Endothelial cell of umbilical vein (primary cell): ENCODE measurements around the gene TEX36. TPM values are rescaled to one million over a fixed set of nuclear protein-coding genes. Genes with fewer than 3 reads are reported as not detected.
A peak's percentile ranks its signal among the peaks of the same experiment; 100 is the strongest.

Experiments used
- BruUV-seq: library from RNA; stranded (reverse); fragments of 400-500 nt; replicated peaks from 2 replicates; lab custom pipeline; 2021; lab: Mats Ljungman, UMichigan
- CTCF ChIA-PET: fragments of 300-600, 350-600 bp; sonication (Branson Sonifier 250); formaldehyde crosslinking; loops from one replicate; lab custom pipeline; 2021; ENCODE audit warnings: antibody characterized with exemption, inconsistent platforms; lab: Charles Lee
- POLR2A ChIA-PET: fragments of 300-600, 350-600 bp; sonication (Branson Sonifier 250); formaldehyde crosslinking; loops from one replicate; lab custom pipeline; 2021; ENCODE audit warnings: antibody characterized with exemption, inconsistent platforms; lab: Charles Lee
- DNase-seq: peaks from one replicate; pipeline ENCODE4 v3.0.0-alpha.2; 2011; ENCODE audit warnings: low read depth, low spot score
- FAIRE-seq: peaks from 2 replicates; lab custom pipeline; 2011; peaks lifted over from hg19 to GRCh38; lab: Jason Lieb, UNC
- H2AFZ ChIP-seq: 2 replicates; pipeline ENCODE4 v1.6.0; 2012; ENCODE audit warnings: low read depth, low read length, control low read depth, inconsistent platforms
- H3K27ac ChIP-seq: 2 replicates; pipeline ENCODE4 v1.5.1; 2011; ENCODE audit warnings: low read depth, mild to moderate bottlenecking, control low read depth, low read length, moderate library complexity; ENCODE audit not compliant: insufficient read depth
- H3K27me3 ChIP-seq, 2 experiments: 2 replicates each; pipeline versions ENCODE4 v1.6.0 to v1.6.1; 2011; ENCODE audit warnings: low read length in 2 of 2, mixed read lengths in 1 of 2; ENCODE audit not compliant: control insufficient read depth in 2 of 2, insufficient read depth in 2 of 2
- H3K36me3 ChIP-seq, 2 experiments: 2 replicates in 1 of 2; 3 replicates in 1 of 2; pipeline ENCODE4 v1.5.1; 2011; ENCODE audit warnings: low read length in 2 of 2, mild to moderate bottlenecking in 1 of 2, moderate library complexity in 1 of 2; ENCODE audit not compliant: control insufficient read depth in 2 of 2, insufficient read depth in 2 of 2; ENCODE audit errors: extremely low read depth in 1 of 2
- H3K4me1 ChIP-seq: 3 replicates; pipeline ENCODE4 v1.5.1; 2011; ENCODE audit warnings: mild to moderate bottlenecking, low read length; ENCODE audit not compliant: control insufficient read depth, insufficient read depth; ENCODE audit errors: extremely low read depth
- H3K4me2 ChIP-seq: 2 replicates; pipeline ENCODE4 v1.6.1; 2011; ENCODE audit warnings: low read length, control low read depth, mixed read lengths; ENCODE audit not compliant: insufficient read depth
- H3K4me3 ChIP-seq, 3 experiments: fragments of 200-600 bp in 1 of 3; sonication (generic), shearing (Covaris generic) in 1 of 3; replicated peaks in 1 of 3; 2 replicates each; pipeline ENCODE4 v1.5.1; 2011 to 2016; ENCODE audit warnings: control low read depth in 3 of 3, low read length in 3 of 3, mild to moderate bottlenecking in 2 of 3, inconsistent platforms in 1 of 3, low read depth in 1 of 3, moderate library complexity in 1 of 3; ENCODE audit not compliant: insufficient read depth in 1 of 3
- H3K79me2 ChIP-seq: 2 replicates; pipeline ENCODE4 v1.6.0; 2012; ENCODE audit warnings: low read length, inconsistent platforms; ENCODE audit not compliant: control insufficient read depth, insufficient read depth
- H3K9ac ChIP-seq: replicated peaks from 2 replicates; pipeline ENCODE3; 2011; ENCODE audit warnings: low read length, control low read depth; ENCODE audit not compliant: insufficient read depth; ENCODE audit errors: extremely low read depth
- H3K9me1 ChIP-seq: replicated peaks from 3 replicates; pipeline ENCODE4 v1.6.0; 2011; ENCODE audit warnings: mild to moderate bottlenecking, low read length; ENCODE audit not compliant: control insufficient read depth, insufficient read depth; ENCODE audit errors: extremely low read depth
- H3K9me3 ChIP-seq: replicated peaks from 2 replicates; pipeline ENCODE4 v1.5.1; 2012; ENCODE audit warnings: low read length, inconsistent platforms; ENCODE audit not compliant: control insufficient read depth, insufficient read depth
- H4K20me1 ChIP-seq: replicated peaks from 2 replicates; pipeline ENCODE3; 2011; ENCODE audit warnings: mild to moderate bottlenecking, low read length; ENCODE audit not compliant: control insufficient read depth, insufficient read depth; ENCODE audit errors: extremely low read depth
- EZH2 ChIP-seq: IDR thresholded peaks from 2 replicates; pipeline ENCODE4 v1.6.1; 2012; ENCODE audit warnings: borderline replicate concordance, low read depth, mild to moderate bottlenecking, moderate library complexity, low read length, inconsistent platforms; ENCODE audit not compliant: severe bottlenecking
- JUN ChIP-seq: IDR thresholded peaks from 2 replicates; pipeline ENCODE4 v1.6.1; 2011; ENCODE audit warnings: borderline replicate concordance, low read depth; ENCODE audit not compliant: insufficient read length, insufficient read depth
- POLR2AphosphoS5 ChIP-seq: IDR thresholded peaks from 2 replicates; pipeline ENCODE4 v1.6.1; 2012; ENCODE audit warnings: low read depth, mild to moderate bottlenecking, control low read depth, low read length, moderate library complexity; ENCODE audit not compliant: insufficient read depth
- dilution Hi-C: fragments of 300-500 bp; cut with MboI; formaldehyde crosslinking; loops from one replicate; pipeline ENCODE4 v1.15.0; 2019; ENCODE audit warnings: low sequenced_read_pairs; ENCODE audit not compliant: extremely low pct_ligation_motif_present
- intact Hi-C: fragments of 100-400 bp; cut with micrococcal nuclease; formaldehyde crosslinking; loops from one replicate; pipeline ENCODE4 v1.10.0; 2022
- polyA plus RNA-seq, 4 experiments: library from polyadenylated mRNA; depleted of rRNA in 3 of 4; stranded (reverse) in 3 of 4; unstranded in 1 of 4; fragments of >200 nt; gene quantifications; 2 replicates each; pipeline versions ENCODE4 v1.2.1 to v1.2.3, GENCODE V29; 2011 to 2012; ENCODE audit warnings: missing spikeins in 1 of 4
- total RNA-seq: library from RNA; stranded (reverse); gene quantifications from 2 replicates; pipeline ENCODE4 v1.2.3, GENCODE V29; 2021
- TF ChIP-seq, protein P1 (sequence below), 2 donors: IDR thresholded peaks; 1 replicate in 1 of 2; 2 replicates in 1 of 2; pipeline ENCODE4 v1.5.1; 2011; ENCODE audit warnings: low read length in 2 of 2, mild to moderate bottlenecking in 2 of 2, moderate library complexity in 2 of 2, control low read depth in 1 of 2, inconsistent platforms in 1 of 2, low read depth in 1 of 2; ENCODE audit not compliant: insufficient read depth in 1 of 2; ENCODE audit errors: extremely low read depth in 1 of 2

TEX36 gene
- total and polyA plus RNA-seq, 2 donors (not counting 3 experiments of a cell fraction or from before 2014, with no cell fraction given), result not detected

DNA sequence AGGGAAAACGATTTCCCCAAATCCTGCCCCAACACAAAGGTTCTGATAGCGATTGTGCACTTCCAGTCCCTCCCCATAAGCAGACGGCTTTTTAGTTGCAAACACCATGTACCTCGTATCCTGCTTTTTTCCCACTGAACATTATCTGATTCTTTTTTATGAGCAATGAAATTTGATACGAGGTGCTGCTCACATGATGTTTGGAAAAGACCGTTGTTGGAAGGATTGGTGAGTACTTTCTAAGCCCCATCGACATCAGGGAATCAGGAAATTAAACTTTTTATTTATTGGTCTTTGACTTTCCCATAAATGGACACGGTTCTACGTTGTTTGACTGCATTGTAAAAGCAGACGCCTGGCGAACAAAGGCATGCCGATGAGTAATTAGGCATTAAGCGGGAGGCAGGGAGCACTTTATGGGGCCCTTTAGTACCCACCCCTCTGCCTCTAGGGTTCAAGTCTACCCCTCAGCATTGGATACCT, 49.4 kb downstream of the TEX36 start:
- no TSS peak for BruUV-seq
- no peaks in the 10 kb centered on the region for H4K20me1 ChIP-seq
- H3K27ac ChIP-seq, result no peak overlapping the region
- dilution Hi-C loops (no loop called here), intact Hi-C loops (no loop called here)
- peak; percentile 75 for DNase-seq
- H3K4me3 ChIP-seq, result no peak overlapping the region
- H3K9me3 ChIP-seq, result no peaks in the 10 kb centered on the region
- H3K27me3 ChIP-seq, result no peaks in the 10 kb centered on the region
- ChIA-PET CTCF (no interaction called here), POLR2A (no interaction called here)
- no peaks in the 10 kb centered on the region for H3K79me2 ChIP-seq
- H3K36me3 ChIP-seq, result no peaks in the 10 kb centered on the region
- TF ChIP-seq POLR2AphosphoS5 (no peak), EZH2 (no peak)
- TF ChIP-seq, protein P1, sequence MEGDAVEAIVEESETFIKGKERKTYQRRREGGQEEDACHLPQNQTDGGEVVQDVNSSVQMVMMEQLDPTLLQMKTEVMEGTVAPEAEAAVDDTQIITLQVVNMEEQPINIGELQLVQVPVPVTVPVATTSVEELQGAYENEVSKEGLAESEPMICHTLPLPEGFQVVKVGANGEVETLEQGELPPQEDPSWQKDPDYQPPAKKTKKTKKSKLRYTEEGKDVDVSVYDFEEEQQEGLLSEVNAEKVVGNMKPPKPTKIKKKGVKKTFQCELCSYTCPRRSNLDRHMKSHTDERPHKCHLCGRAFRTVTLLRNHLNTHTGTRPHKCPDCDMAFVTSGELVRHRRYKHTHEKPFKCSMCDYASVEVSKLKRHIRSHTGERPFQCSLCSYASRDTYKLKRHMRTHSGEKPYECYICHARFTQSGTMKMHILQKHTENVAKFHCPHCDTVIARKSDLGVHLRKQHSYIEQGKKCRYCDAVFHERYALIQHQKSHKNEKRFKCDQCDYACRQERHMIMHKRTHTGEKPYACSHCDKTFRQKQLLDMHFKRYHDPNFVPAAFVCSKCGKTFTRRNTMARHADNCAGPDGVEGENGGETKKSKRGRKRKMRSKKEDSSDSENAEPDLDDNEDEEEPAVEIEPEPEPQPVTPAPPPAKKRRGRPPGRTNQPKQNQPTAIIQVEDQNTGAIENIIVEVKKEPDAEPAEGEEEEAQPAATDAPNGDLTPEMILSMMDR (IDR thresholded peaks at IDR 0.05; ENCODE audit: extremely low read depth in 1 of 2, insufficient read depth in 1 of 2, low read depth in 1 of 2, low read length in 2 of 2), result no peak
- H3K9ac ChIP-seq, result no peak overlapping the region
- no peaks in the 10 kb centered on the region for H3K4me1 ChIP-seq
- H3K9me1 ChIP-seq, result no peaks in the 10 kb centered on the region
- peak; percentile 69 for FAIRE-seq
- no peak overlapping the region for H2AFZ ChIP-seq
- no peak overlapping the region for H3K4me2 ChIP-seq

DNA sequence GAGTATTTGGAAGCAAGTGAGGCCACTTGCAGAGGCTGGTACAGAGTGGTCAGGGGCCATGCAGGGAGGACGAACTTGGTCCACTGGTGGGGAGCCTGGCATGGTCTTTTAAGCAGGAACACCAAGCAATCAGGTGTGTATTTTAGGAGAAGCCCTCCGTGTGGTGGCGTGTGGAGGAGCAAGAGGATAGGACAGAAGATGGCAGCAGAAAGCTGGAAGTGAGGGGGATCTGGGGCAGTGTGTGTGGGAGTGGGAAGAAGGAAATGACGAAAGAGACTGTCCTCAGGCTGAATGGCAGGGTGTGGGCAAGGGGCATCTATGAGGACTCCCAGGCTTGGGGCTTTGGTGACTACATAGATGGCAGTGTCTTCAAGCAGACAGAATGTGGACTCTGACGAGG, 51.2 kb downstream of the TEX36 start:
- FAIRE-seq (no peak), DNase-seq (no peak)
- Histone ChIP-seq H3K79me2 (no peaks in the 10 kb centered on the region), H3K4me3 (no peak overlapping the region), H3K27ac (no peak overlapping the region), H4K20me1 (no peaks in the 10 kb centered on the region), H3K9me3 (no peaks in the 10 kb centered on the region), H3K36me3 (no peaks in the 10 kb centered on the region), H2AFZ (no peak overlapping the region), H3K27me3 (no peaks in the 10 kb centered on the region), H3K4me2 (no peak overlapping the region), H3K4me1 (peaks cover 10% of the 10 kb centered on the region), H3K9me1 (no peaks in the 10 kb centered on the region), H3K9ac (no peak overlapping the region)
- ChIA-PET CTCF (interaction anchor here (1.1 to 2.7 kb wide), 2 partner anchors 43 to 69 kb away, joined by 3 to 8 read pairs; no protein-coding TSS in a partner anchor), POLR2A (no interaction called here)
- TF ChIP-seq, protein P1 (IDR thresholded peaks at IDR 0.05; ENCODE audit: extremely low read depth in 1 of 2, insufficient read depth in 1 of 2, low read depth in 1 of 2, low read length in 2 of 2), result no peak
- TF ChIP-seq JUN, result no peak
- no TSS peak for BruUV-seq
- intact Hi-C loops (no loop called here), dilution Hi-C loops (no loop called here)
